Measurements from ENCODE around the gene SV2A.
"Not testable (repeated sequence)": the region's sequence is repeated elsewhere in the genome, so short reads cannot be mapped to it uniquely, and the experiment has no call there.

SV2A gene

DNA sequence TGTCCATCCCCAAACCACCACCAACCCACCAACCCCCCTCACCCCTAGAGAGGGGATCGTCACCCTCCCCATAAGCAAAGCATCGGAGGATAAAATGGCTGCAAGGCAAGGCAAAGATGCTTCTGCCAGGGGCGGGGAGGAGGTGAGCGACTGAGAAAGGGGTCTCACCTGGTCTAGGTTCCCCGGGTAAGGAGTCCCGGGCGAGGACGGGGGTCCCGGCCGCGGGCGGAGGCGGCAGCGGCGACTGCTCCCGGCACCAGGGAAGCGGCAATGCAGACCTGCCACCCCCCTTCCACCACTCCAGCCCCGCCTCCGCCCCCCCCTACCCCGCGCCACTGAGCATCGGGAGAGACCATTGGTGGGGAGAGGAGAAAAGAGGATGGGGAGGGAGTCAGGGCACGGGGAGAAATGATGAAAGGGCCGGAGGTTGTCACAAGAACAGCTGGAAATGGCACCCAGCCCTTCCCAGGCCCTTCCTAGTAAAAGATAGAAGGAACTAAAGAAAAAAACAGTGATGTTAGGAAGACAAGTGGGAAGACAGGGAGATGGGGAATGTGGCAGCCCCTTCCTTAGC lies at the start of gene SV2A:
Gene SV2A (minus strand): TSS at position 274 of the 574 bp plus-strand sequence. CDS start 4,004 bp downstream, outside the sequence.
- DNase-seq = peak; percentile 72

DNA sequence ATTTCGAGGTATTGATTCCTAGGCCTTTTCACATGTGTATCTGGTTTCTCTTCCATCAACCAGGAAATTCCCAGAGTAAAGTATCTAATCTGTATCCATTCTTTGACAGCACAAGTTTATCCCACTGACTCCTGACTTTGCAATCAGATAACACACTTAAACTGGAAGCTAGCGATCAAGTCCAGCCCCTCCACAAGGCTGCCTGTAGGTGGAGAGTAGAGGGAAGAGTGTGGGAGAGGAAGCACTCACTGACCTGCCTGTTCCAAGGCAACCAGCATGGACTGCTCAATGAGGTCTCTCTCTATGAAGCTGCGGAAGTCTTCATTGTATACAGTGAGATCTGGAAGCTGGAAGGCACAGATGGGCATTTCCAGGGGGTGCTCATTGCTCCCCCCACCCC lies 49.4 kb upstream of the SV2A start:
- no peak for DNase-seq

- no peak for DNase-seq
Measured at GRCh38 chr1:149966405-149966804, 48.8 kb upstream of the SV2A start.

GRCh38 chr1:149965440-149965839 lies 47.8 kb upstream of the SV2A start:
- DNase-seq = no peak

- DNase-seq = no peak
Measured at GRCh38 chr1:149963358-149963757, 45.7 kb upstream of the SV2A start.

DNA sequence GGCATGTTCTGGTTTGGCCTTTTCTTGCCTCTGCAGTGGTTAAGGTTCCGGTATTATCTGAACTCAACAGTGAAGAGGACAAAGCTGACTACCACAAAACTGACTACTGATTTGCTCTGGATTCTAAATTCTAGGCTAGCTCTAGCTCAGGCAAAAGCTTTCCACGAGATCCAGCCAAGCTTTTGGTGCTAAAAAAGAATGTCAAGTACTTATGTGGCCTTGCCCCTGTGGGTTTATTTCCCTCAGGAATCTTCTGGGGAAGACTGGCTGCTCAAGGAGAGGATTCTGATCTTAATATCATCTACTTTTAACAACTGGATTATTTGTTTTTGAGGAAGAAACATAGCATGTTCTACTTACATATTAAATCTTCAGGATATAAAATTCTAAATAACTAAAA lies 45.1 kb upstream of the SV2A start:
- DNase-seq = no peak

- DNase-seq = peak; percentile 44
Measured at GRCh38 chr1:149962039-149962647, 44.5 kb upstream of the SV2A start.

GRCh38 chr1:149957548-149957947 lies 39.9 kb upstream of the SV2A start:
- not testable (repeated sequence) for DNase-seq

DNA sequence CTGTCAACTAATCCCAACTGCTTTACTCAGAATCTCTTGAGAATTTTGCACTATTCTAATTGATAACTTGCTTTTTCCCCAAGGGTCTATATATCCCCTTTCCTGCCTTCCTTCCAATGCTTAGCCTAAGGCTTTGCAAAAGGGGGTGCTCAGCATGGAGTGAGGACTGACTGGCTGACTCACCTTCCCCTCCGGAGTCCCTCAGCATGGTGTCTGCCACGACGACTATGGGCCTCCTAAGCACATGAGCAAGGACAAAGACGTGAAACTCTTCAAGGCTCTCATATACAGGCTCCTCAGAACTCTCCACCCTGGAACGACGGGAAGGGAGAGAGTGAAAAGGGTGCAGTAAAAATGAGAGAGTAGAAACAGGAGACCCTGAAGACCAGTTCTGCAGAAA lies 32.3 kb upstream of the SV2A start:
- DNase-seq = no peak

- no peak for DNase-seq
Measured at GRCh38 chr1:149945206-149945605, 27.6 kb upstream of the SV2A start.

- no peak for DNase-seq
Measured at GRCh38 chr1:149942885-149943284, 25.2 kb upstream of the SV2A start.

DNA sequence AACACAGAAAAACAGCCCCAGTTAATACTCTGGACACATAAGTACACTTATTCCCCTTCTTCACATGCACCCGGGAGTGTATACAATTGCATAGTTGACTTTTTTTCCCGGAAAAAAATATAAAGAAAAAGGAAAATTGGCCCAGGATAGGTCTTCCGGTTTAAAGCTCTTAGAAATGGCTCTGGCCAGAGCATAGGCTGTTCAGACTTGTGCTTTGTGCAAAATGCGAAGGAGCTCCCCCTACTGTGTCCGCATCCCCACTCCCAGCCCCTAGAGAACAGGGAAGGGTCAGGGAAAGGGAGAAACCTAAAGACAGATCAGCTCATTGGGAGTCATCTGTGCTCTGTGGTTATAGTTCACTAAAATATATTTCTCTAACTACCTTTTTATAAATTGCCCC lies 24.6 kb upstream of the SV2A start:
- no peak for DNase-seq

DNA sequence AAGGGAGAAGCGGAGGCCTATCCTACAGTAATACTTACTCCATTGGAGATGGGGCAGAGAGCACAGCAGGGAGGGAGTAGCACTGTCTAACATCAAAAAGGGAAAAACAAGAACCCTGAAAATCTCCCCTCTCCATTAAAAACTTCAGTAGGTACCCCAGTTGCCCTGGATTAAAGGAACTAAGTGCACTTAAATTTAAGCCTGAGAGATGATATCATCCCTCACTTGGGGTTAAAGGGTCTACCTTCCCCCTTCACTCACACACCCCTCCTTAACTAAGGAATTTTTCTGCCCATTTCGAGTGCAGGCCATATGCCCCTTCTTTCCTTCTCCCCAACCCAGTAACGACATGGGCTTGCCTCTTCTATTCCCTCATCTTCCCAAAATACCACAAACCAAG lies 22.8 kb upstream of the SV2A start:
- no peak for DNase-seq

DNA sequence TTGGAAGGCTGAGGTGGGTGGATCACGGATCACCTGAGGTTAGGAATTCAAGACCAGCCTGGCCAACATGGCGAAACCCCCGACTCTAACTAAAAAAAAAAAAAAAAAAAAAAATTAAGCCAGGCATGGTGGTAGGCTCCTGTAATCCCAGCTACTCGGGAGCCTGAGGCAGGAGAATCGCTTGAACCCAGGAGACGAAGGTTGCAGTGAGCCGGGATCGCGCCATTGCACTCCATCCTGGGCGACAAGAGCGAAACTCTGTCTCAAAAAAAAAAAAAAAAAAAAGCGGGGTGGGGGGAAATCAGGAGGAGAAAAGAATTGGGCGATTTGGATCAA lies 21.0 kb upstream of the SV2A start:
- not testable (repeated sequence) for DNase-seq

GRCh38 chr1:149937759-149938158 lies 20.1 kb upstream of the SV2A start:
- no peak for DNase-seq

- peak; percentile 50 for DNase-seq
Measured at GRCh38 chr1:149936992-149937705, 19.5 kb upstream of the SV2A start.

DNA sequence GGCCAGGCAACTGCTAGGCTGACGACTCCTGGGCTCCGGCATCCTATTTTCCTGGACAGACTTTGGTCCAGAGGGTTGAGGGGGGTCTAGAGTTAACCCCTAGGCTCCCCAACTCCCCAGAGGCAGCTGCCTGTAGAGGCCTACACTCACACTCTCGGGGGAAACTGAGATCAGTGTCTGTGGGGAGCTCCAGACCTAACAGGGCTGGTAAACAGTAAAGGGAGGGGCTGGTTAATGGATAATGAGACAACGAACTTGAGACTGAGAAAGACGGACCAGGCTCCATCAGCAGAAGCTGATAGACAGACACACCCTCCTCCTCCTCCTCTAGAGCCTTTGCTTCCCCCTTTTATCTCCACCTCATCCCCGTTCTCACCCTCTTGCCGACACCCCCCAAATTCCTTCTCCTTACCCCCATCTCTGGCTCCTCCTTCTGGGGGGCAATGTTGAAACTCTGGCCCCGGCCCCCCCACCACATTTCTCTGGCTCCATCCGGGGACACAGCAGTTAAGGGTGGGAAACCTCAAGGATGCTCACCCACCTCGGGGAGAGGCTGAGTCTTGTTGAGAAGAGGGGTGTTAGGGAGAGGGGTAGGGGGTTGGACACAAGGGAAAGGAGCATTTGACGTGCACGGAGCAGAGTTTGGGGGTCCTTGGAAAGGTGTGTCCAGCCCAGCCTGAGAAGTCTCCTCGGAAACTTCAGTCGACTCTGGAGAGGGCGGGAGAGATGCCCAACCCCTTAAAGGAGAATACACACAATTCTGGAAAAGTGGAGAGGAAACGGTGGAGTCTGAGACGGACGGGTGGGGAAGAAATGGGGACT lies 18.7 kb upstream of the SV2A start, which contains the start of gene MTMR11:
Gene MTMR11 (minus strand): TSS at position 710 of the 822 bp plus-strand sequence. CDS start 232 bp downstream, at position 478.
- DNase-seq = no peak

- DNase-seq = no peak
Measured at GRCh38 chr1:149934356-149934755, 16.7 kb upstream of the SV2A start.

DNA sequence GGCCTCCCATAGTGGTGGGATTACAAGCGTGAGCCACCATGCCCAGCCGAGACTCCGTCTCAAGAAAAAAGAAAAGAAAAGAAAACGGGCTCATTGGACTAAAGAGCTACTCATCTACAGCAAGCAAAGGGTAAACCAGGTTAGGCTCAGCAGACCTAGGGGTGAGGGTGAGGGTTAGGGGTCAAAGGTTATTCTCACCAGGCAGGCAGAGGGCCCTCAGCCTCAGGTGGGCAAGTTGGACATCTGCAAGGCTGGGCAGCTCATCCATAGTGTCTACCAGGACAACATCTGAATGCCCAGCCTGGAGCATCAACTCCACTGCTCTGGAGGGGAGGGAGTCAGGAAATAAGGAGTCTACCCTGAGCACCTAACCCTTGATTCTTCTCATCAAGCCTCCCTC lies 15.6 kb upstream of the SV2A start:
- no peak for DNase-seq

- no peak for DNase-seq
Measured at GRCh38 chr1:149932474-149932873, 14.8 kb upstream of the SV2A start.

GRCh38 chr1:149931212-149931790 lies 13.7 kb upstream of the SV2A start:
- no peak for DNase-seq

GRCh38 chr1:149929856-149930255 lies 12.2 kb upstream of the SV2A start:
- no peak for DNase-seq

DNA sequence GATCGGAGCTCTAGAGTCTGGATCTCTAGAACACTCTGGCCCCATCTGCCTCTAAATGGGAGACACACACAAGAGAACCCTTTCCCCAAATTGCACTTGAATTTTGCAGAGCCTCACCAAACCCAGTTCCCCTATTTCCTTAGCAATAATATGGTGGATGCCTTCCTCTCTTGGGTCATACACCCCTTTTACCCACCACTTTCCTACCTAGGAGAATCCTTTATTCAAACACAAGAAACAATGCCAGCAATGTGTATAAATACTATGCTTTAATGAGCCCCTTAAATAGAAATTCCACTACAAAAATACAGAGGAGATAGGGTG lies 10.7 kb upstream of the SV2A start:
- no peak for DNase-seq

Data from NCI-H510A (cell line).